ENCODE results near the gene LETMD1. TPM values are rescaled to one million over a fixed set of nuclear protein-coding genes. Genes with fewer than 3 reads are reported as not detected.

The LETMD1 gene
- polyA plus RNA-seq, 1 experiment: 48.1 TPM

GRCh38 chr12:51028126-51028812 is 19.9 kb upstream of the LETMD1 start:
- ChIA-PET POLR2A (interaction anchor here (0.6 to 1.0 kb wide), 2 partner anchors 18 to 22 kb away, joined by 3 to 4 read pairs; no protein-coding TSS in a partner anchor), CTCF (interaction anchor here (0.8 to 2.7 kb wide), 6 partner anchors 19 to 312 kb away, joined by 4 to 9 read pairs (median 4); no protein-coding TSS in a partner anchor)
- TF ChIP-seq CTCF (IDR thresholded peaks at IDR 0.05; ENCODE audit: low read depth, low read length): peak; percentile 39
- DNase-seq (ENCODE audit: low read depth, low spot score): no peak
- no peak overlapping the region for H3K27ac ChIP-seq (ENCODE audit: low read depth, low read length)
- H3K4me3 ChIP-seq (ENCODE audit: low read depth, low read length): no peak overlapping the region
- no peaks in the 10 kb centered on the region for H3K27me3 ChIP-seq (ENCODE audit: control insufficient read depth, insufficient read depth, low read length)
- H3K9me3 ChIP-seq (ENCODE audit: control insufficient read depth, insufficient read depth, low read length): no peaks in the 10 kb centered on the region; the same call in 1 of the 2 replicates

GRCh38 chr12:51028813-51029150 is 19.3 kb upstream of the LETMD1 start:
- POLR2A ChIA-PET: interaction anchor here (0.6 to 1.0 kb wide), 3 partner anchors 22 to 106 kb away, joined by 4 to 5 read pairs (median 4); partner anchors contain the start of gene CSRNP2
- no peak for DNase-seq (ENCODE audit: low read depth, low spot score)
- Histone ChIP-seq H3K27ac (ENCODE audit: low read depth, low read length) (no peak overlapping the region), H3K27me3 (ENCODE audit: control insufficient read depth, insufficient read depth, low read length) (no peaks in the 10 kb centered on the region), H3K9me3 (ENCODE audit: control insufficient read depth, insufficient read depth, low read length) (no peaks in the 10 kb centered on the region; the same call in 1 of the 2 replicates), H3K4me3 (ENCODE audit: low read depth, low read length) (no peak overlapping the region)
- CTCF ChIA-PET: interaction anchor here (1.3 kb wide), 1 partner anchor 203 kb away, joined by 9 read pairs; no protein-coding TSS in a partner anchor
- no peak for TF ChIP-seq CTCF (IDR thresholded peaks at IDR 0.05; ENCODE audit: low read depth, low read length)

GRCh38 chr12:51033048-51033447 is 15.1 kb upstream of the LETMD1 start:
- Histone ChIP-seq H3K27me3 (ENCODE audit: control insufficient read depth, insufficient read depth, low read length) (no peaks in the 10 kb centered on the region), H3K9me3 (ENCODE audit: control insufficient read depth, insufficient read depth, low read length) (no peaks in the 10 kb centered on the region), H3K27ac (ENCODE audit: low read depth, low read length) (no peak overlapping the region), H3K4me3 (ENCODE audit: low read depth, low read length) (no peak overlapping the region)
- CTCF ChIA-PET: interaction anchor here (1.1 kb wide), 2 partner anchors 15 to 268 kb away, joined by 3 to 7 read pairs; partner anchors contain the start of gene LETMD1
- POLR2A ChIA-PET: no interaction called here
- DNase-seq (ENCODE audit: low read depth, low spot score): no peak
- no peak for TF ChIP-seq CTCF (IDR thresholded peaks at IDR 0.05; ENCODE audit: low read depth, low read length)

GRCh38 chr12:51033457-51034089 is 14.6 kb upstream of the LETMD1 start:
- ChIA-PET POLR2A (no interaction called here), CTCF (interaction anchor here (1.1 kb wide), 2 partner anchors 14 to 269 kb away, joined by 3 to 7 read pairs; partner anchors contain the start of gene LETMD1)
- Histone ChIP-seq H3K27ac (ENCODE audit: low read depth, low read length) (no peak overlapping the region), H3K4me3 (ENCODE audit: low read depth, low read length) (no peak overlapping the region), H3K9me3 (ENCODE audit: control insufficient read depth, insufficient read depth, low read length) (no peaks in the 10 kb centered on the region), H3K27me3 (ENCODE audit: control insufficient read depth, insufficient read depth, low read length) (no peaks in the 10 kb centered on the region)
- no peak for TF ChIP-seq CTCF (IDR thresholded peaks at IDR 0.05; ENCODE audit: low read depth, low read length)
- no peak for DNase-seq (ENCODE audit: low read depth, low spot score)

- no peak for DNase-seq (ENCODE audit: low read depth, low spot score)
- H3K4me3 ChIP-seq (ENCODE audit: low read depth, low read length): no peak overlapping the region
- ChIA-PET POLR2A (no interaction called here), CTCF (no interaction called here)
- H3K27me3 ChIP-seq (ENCODE audit: control insufficient read depth, insufficient read depth, low read length): no peaks in the 10 kb centered on the region
- H3K9me3 ChIP-seq (ENCODE audit: control insufficient read depth, insufficient read depth, low read length): no peaks in the 10 kb centered on the region
- no peak overlapping the region for H3K27ac ChIP-seq (ENCODE audit: low read depth, low read length)
- TF ChIP-seq CTCF (IDR thresholded peaks at IDR 0.05; ENCODE audit: low read depth, low read length): no peak
Measured at GRCh38 chr12:51036279-51036678, 11.8 kb upstream of the LETMD1 start.

All from AG04450 (cell line).